HG02852 (cell line): ENCODE data around the gene SSU72.
"Not testable (repeated sequence)": the region's sequence is repeated elsewhere in the genome, so short reads cannot be mapped to it uniquely, and the experiment has no call there.

Experiments
- ATAC-seq: cut with Tn5 transposase; IDR thresholded peaks from one replicate; pipeline ENCODE4 v1.9.1; 2021; ENCODE audit warnings: mild to moderate bottlenecking, moderate library complexity; ENCODE audit not compliant: unreplicated experiment

The SSU72 gene

DNA sequence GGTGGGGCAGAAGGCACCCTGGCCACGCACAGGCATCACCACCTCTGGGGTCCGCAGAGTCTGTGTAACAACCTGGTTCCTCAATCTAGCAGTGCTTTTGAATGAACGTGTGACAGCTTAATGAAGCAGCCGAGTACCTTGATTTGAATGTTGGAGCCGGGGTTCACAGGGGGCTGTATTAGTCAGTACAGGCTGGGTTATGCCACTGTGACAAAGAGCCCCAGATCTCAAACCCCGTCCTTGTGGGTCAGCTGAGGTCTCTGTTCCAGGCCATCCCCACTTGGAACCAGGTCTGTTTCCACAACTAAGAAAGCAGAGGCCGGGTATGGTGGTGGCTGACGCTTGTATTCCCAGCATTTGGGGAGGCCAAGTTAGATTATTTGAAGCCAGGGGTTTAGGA lies 44.7 kb downstream of the SSU72 start:
- no peak for ATAC-seq

DNA sequence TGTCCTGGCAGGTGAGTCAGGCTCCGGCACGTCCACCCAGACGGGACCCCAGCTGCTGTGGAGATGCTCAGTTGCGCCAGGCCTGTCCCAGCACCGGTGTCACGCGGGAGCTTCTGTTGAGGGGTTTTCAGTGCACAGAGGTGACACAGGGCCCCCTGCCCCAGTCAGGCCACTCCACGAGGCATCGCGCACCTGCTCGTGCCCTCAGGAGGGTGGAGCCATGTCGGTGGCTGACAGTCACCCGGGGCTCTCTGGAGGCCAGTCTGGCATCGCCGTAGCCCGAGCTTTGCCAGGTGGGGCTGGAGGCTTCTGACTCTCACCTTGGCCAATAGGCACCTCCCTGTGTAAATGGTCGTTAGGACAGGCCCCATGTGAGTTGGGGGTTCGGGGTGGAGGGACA lies 45.3 kb downstream of the SSU72 start:
- no peak for ATAC-seq

DNA sequence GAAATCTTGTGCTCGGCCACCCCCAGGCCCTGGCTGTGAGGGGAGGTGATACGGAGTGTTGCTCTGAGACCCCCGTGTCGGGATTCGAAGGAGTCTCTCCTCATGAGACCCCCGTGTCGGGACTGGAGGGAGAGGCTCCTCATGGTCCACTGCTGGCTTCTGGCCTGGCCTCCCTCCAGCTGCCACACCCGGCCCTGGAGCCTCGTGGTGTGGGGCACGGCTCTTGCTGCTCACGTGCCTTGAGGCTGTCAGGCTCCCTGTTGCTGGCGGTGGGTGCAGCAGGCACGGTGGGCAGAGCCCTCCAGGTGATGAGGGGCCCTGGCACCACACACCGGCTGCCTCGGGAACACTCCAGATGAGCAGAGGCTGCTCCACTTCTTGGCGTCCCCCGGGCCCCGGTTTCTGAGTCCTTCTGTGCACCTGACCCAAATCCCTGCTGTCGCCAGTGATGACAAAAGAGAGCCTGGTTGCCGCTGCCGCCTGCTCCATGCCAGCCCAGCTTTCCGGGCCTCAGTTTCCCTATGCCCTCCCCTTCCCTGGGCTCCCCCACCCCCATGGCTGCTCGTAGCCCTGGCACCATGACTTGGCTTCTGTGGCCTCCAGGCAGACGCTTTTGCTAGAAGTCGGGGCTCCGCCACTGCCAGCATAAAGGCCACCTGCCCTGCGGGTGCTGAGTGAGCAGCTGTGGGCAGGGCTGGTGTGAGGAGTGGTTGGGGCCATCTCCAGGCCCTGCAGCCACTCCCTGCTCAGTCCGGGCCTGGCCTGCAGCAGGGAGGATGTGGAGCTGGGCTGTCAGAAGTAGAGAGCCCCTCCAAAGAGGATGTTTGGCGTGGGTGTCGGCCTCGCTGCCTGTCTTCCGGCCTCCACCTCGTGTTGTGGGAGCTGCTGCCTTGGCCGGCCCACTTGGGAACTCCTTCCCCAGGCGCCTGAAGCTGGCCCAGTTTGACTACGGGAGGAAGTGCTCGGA lies 46.1 kb downstream of the SSU72 start:
- no peak for ATAC-seq

DNA sequence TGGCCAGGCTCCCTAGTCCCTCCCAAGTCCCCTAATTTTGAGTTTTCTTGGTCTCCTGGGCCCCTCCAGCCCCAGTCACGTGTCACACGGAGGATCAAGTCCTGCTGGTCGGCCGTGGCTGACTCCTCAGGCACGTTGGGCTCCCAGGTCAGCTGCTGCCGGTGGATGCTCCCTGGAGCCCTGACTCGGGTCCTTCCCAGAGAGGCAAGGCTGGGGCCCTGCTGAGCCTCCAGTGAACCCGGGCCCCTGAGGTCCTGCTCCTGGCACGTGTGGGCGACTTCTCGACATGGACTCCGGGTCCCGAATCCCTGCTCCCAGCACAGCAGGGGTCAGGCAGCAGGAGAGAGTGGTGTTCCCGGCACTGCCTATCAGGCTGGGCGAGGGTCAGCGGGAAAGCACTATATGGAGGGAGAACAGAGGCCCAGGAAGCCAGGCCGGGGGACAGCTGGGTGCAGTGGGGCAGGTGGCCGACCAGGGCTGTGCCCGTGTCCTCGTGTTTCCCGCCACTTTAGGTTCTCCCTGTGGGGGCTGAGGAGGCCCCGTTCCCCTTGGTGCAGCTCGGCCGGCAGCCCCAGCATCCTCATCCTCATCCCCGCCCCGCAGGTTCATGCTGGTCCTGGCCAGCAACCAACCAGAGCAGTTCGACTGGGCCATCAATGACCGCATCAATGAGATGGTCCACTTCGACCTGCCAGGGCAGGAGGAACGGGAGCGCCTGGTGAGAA lies 47.4 kb downstream of the SSU72 start:
- no peak for ATAC-seq

DNA sequence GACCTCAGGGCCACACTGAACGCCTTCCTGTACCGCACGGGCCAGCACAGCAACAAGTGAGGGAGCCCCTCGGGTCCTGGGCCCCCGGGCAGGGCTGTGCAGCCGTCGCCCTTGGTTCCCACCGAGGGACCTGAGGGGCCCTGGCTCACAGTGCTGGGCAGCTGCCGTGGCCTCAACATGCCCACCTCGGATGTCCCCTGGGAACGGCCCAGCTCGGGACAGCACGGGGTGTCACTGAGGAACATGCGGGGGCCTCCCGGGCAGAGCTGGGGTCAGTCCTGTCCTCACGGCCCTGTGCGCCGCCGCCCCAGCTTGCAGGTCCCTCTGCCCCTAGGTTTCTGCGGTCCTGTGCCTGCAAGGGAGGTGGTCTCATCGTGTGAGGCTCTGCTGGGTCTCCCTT lies 48.2 kb downstream of the SSU72 start:
- not testable (repeated sequence) for ATAC-seq

DNA sequence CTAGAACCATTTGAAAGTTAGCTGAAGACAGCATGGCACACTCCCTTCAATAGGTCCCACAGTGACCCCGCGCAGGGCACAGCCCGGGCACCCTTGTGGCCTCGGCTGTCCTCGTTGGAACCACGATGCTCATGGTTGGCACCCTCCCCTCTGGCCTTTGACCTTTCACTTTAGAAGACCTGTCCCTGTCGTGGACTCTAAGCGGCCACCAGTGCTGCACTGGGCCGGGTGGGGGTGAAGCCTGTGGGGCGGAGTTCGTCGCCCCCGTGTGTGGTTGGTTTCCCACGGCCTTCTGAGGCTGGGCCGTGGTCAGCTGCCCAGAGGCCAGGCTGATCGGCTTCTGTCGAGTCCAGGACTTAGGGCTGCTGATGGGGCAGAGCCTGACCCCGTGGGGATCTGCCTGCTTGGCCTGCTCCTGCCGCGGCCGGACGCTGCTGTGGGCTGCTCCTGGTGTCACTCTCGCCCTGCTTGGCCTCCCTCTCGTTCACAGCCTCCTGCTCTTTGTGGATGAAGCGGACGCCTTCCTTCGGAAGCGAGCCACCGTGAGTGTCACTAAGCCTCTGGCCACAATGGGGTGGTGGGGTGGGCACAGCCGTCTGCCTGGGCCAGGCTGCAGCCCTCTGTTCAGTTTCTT lies 49.8 kb downstream of the SSU72 start:
- ATAC-seq: not testable (repeated sequence)

DNA sequence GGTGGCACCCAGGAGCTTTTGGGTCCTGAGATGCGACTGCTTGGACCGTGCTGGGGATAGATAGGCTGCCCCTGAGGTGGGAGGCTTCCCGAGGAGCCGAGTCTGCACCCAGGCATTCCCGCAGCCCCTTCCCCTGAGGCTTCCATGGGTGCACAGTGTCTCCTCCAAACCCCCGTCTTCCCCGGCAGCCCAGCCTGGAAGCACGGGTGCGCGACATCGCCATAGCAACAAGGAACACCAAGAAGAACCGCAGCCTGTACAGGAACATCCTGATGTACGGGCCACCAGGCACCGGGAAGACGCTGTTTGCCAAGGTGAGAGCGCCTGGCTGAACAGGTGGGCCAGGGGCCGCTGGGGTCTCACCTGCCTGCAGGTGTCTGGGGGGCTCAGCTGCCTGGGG lies 51.0 kb downstream of the SSU72 start:
- not testable (repeated sequence) for ATAC-seq

DNA sequence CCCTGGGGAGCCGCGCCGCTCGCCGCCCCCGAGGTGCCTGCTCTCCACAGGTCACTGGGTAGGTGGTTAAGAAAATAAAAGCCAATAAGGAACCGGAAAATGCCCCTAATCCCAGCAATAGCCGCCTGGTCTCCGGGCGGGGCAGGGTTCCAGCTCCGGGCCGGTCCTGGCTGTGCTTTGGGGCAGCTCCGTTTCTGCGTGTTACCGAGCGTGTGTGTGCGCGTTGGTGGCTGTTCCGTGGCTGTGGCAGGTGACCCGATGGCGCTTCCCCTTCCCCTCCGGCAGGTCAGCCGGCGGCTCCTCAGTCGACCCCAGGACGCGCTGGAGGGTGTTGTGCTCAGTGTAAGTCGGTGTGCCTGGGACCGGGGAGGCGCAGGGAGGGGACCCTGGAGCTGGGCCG lies 51.4 kb downstream of the SSU72 start:
- not testable (repeated sequence) for ATAC-seq

DNA sequence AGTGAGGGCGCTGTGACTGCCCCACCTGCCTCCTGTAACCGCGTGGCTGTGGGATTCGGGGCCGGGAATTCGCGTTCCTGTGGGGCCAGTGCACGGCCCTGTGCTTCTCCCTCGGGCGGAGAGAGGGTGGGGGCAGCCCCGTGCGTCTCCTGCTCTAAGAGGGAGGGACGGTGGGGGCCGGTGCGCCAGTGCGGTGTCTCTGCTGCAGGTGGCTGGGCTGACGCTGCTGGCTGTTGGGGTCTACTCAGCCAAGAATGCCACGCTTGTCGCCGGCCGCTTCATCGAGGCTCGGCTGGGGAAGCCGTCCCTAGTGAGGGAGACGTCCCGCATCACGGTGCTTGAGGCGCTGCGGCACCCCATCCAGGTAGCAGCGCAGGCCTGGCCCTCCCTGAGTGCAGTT lies 52.1 kb downstream of the SSU72 start:
- not testable (repeated sequence) for ATAC-seq

DNA sequence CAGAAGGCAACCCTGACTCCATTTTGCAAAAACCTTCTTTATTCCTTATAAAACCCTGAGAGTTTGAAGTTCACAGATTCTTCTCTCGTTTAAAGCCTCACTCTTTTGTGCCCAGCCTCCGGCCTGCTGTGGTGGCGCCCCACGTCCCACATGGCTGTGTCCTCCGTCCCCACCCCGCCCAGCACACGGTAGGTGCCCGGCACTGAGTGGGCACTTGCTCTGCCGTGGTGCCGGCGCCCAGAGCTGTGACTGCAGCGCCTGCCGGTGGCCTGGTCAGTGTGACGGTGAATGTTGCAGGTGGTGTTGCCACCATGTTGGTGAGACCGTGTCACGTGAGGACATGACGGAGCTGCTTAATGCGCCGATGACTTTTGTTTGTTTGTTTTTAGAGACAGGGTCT lies 53.3 kb downstream of the SSU72 start:
- no peak for ATAC-seq

DNA sequence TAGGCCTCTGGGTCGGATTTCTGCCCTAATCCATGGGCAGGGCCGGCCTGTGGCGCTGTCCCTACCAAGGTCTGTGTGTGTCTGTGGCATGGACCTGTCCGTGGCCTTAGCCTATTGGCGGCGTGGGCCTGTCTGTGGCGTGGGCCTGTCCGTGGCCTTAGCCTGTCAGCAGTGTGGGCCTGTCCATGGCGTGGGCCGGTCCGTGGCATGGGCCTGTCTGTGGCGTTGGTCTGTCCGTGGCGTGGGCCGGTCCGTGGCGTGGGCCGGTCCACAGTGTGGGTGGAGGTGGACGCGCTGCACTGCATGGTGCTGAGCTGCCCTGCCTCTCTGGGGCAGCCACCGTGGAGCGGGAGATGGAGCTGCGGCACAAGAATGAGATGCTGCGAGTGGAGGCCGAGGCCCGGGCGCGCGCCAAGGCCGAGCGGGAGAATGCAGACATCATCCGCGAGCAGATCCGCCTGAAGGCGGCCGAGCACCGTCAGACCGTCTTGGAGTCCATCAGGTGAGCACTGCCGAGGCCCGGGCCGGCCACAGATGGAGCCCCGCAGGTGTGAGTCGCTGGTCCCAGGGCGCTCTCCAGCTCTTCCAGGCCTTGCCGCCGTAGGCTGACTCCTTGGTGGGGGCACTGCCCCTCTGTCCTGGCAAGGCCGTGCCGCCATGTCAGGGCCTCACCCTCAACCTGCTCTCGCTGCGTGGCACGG lies 54.7 kb downstream of the SSU72 start:
- not testable (repeated sequence) for ATAC-seq

DNA sequence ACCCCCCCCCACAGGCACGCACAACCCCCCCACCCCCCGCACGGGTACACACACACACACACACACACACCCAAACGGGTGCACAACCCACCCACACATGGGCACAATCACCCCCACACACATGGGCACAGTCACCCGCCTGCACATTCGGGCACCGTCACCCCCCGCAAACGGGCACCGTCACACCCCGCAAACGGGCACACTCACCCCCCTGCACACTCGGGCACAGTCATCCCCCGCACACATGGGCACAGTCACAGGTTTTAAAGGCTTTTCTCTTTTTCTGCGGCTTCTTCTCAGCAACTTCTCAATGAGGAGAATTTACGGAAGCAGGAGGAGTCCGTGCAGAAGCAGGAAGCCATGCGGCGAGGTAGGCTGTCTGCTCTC lies 56.0 kb downstream of the SSU72 start:
- not testable (repeated sequence) for ATAC-seq

DNA sequence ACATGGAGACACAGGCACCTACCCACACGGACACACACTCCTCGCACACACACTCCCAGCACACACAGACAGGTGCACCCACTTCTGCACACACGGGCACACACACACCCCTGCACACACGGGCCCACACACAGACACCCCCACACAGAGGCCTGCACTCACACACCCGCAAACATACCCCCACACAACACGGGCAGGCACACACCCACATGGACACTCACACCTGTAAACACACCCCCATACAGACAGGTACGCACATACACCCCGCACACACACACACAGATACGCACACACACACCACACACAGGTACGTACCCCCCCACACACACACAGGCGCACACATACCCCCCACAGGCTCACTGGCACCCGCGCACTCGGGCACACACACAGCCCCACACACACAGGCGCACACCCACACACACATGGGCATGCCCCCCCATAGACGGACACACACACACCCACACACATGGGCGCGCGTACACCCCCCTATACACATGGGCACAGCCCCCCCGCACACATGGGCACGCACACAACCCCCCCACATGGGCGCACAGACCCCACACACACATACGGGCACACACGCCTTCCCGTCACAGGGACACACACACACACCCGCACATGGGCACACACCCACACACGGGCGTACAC lies 56.6 kb downstream of the SSU72 start:
- ATAC-seq: no peak

DNA sequence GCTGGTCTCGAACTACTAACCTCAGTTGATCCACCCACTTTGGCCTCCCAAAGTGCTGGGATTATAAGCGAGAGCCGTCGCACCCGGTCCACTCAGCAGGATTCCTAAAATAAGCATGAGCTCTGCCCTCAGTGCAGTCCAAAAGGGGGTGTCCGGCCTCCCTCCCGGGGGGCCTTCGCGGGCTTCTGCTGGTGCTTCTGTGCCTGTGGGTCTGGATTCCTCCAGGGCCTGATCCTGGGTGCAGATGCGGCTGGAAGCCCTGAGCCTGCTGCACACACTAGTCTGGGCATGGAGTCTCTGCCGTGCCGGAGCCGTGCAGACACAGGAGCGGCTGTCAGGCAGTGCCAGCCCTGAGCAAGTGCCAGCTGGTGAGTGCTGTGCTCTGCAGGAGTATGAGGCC lies 57.7 kb downstream of the SSU72 start:
- ATAC-seq: not testable (repeated sequence)

DNA sequence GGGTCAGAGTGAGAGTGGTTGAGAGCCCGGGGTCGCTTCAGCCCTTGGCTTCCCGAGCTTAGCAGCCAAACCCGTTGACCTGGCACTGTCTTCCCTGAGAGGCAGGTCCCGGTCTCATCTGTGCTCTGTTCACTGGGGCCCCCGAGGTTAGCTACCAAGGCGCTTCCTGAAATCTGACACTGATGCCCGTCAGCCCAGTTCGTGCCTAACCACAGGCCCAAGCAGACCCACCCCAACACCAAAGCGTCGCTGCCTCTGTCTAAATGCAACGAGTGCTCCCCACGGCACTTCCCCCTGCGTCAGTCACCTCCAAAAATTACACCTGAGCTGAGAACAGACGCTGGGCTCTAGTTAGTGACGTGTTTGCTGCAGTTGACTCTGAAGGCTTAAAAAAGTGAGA lies 60.3 kb downstream of the SSU72 start:
- ATAC-seq: not testable (repeated sequence)

DNA sequence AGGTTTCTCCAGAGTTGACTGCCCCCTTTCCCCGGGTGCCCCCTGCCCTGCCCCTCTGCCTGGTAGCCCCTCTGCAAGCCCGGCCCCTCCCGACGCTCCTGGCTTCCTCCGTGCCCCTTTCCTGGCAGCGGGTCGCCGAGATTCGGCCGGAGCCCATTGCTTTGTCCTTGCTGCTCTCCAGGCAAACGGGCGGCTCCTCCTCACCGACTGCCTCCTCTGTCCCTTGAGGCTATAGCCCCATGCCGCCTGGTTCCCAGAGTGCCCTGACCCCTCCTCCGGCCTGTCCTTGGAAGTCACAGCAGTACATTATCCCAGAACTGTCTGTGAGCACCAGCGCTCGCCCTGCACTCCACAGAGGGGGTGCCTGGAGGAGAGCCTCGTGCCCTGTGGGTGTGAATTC lies 61.0 kb downstream of the SSU72 start:
- ATAC-seq: not testable (repeated sequence)

DNA sequence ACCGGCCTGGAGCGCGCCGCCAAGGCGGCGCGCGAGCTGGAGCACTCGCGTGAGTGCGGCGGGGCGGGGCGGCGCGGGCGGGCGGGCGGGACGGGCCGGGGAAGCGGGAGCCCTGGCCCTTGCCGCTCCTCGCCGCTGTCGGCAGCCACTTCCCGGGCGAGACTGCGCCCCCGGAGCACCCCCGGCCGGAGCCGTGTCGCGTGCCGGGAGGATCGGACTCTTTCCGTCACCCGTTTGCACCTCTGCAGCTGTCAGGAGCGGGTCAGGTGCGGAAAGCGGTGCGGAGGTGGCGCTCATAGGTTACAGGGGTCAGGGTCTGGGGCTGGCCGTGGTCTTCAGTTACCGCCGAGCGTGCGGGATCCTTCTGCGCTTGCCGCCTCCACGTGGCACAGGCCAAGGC lies 62.2 kb downstream of the SSU72 start:
- ATAC-seq: peak; percentile 19

DNA sequence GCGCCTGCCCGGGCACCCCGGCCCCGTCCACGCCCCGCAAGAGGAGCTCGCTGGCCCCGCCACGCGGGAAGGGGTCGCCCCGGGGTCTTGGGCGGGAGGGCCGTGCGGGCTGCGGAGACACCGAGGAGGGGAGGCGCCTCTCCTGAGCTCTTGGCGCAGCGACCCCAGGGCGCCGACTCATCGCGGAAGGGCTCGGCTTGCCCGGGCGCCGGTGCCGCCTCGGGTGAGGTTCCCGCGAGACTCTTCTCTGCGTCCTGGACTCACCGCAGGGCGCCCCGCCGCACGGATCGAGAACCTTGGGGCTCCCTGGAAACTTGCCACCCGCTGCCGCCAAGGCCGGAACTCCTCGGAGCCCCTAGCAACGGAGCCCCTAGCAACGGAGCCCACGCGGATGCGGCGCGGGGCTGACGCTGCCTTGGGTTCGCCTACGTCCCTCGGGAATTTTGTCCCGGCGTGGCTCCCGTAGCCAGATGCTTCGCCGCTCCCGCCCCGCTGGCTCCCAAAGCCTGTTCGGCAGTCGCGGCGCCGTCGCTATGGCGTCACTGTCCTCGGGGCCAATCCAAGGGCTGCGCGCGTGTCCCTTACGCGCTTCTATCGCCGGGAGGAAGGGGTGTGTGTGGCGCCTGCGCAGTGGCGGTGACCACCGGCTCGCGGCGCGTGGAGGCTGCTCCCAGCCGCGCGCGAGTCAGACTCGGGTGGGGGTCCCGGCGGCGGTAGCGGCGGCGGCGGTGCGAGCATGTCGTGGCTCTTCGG lies 63.0 kb downstream of the SSU72 start, which contains the start of gene ATAD3A:
ATAD3A (plus strand) TSS at position 630 of the 753 bp plus-strand sequence; CDS start at position 737, 107 bp downstream.
- peak; percentile 81 for ATAC-seq

DNA sequence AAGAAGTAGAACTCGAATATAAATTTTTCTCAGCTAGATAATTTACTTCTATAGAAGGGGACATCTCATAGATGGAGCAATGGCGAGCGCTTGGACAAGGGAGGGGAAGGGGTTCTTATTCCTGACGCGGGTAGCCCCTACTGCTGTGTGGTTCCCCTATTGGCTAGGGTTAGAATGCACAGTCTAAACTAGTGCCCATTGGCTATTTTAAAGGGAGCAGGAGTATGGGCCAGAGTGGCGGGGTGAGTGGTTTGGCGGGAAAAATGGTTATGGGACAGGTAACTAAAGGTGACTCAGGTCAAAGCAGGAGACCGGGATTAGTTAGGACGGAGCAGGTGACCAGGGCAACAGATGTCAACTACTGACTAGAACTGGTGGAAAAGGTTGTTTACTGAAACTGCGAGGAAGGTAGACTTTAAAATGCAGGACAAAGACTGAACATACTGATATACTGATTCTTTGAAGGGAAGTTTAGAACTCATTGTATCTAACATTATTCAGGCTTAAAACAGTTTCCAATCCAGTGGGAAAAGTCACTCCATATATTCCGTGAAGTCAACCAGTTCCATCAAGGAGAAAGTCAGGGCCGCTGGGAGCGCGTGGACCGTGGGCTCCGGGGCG lies 63.6 kb downstream of the SSU72 start:
- no peak for ATAC-seq
